Fibroblast of villous mesenchyme (primary cell): ENCODE results near the gene PLVAP. TPM values are rescaled to one million over a fixed set of nuclear protein-coding genes. Genes with fewer than 3 reads are reported as not detected.

Experiments
- DNase-seq: peaks from one replicate; pipeline ENCODE4 v3.0.0-alpha.2; 2010; ENCODE audit warnings: low read depth
- H3K4me3 ChIP-seq: 2 replicates; pipeline ENCODE4 v1.5.1; 2011; ENCODE audit warnings: low read depth, mild to moderate bottlenecking, low read length
- total RNA-seq: library from RNA; depleted of rRNA; stranded (reverse); fragments of >200 nt; gene quantifications from 2 replicates; pipeline ENCODE4 v1.2.3, GENCODE V29; 2012
- TF ChIP-seq, protein P1 (sequence below): IDR thresholded peaks from 2 replicates; pipeline ENCODE4 v1.5.1; 2012; ENCODE audit warnings: low read depth, mild to moderate bottlenecking, low read length; ENCODE audit not compliant: insufficient read depth

The PLVAP gene
- total RNA-seq, 1 donor = not detected

GRCh38 chr19:17338433-17339078 is 38.6 kb downstream of the PLVAP start:
- no peak for DNase-seq
- peak overlapping the region; percentile 99 for H3K4me3 ChIP-seq
- TF ChIP-seq, protein P1, sequence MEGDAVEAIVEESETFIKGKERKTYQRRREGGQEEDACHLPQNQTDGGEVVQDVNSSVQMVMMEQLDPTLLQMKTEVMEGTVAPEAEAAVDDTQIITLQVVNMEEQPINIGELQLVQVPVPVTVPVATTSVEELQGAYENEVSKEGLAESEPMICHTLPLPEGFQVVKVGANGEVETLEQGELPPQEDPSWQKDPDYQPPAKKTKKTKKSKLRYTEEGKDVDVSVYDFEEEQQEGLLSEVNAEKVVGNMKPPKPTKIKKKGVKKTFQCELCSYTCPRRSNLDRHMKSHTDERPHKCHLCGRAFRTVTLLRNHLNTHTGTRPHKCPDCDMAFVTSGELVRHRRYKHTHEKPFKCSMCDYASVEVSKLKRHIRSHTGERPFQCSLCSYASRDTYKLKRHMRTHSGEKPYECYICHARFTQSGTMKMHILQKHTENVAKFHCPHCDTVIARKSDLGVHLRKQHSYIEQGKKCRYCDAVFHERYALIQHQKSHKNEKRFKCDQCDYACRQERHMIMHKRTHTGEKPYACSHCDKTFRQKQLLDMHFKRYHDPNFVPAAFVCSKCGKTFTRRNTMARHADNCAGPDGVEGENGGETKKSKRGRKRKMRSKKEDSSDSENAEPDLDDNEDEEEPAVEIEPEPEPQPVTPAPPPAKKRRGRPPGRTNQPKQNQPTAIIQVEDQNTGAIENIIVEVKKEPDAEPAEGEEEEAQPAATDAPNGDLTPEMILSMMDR = no peak

DNA sequence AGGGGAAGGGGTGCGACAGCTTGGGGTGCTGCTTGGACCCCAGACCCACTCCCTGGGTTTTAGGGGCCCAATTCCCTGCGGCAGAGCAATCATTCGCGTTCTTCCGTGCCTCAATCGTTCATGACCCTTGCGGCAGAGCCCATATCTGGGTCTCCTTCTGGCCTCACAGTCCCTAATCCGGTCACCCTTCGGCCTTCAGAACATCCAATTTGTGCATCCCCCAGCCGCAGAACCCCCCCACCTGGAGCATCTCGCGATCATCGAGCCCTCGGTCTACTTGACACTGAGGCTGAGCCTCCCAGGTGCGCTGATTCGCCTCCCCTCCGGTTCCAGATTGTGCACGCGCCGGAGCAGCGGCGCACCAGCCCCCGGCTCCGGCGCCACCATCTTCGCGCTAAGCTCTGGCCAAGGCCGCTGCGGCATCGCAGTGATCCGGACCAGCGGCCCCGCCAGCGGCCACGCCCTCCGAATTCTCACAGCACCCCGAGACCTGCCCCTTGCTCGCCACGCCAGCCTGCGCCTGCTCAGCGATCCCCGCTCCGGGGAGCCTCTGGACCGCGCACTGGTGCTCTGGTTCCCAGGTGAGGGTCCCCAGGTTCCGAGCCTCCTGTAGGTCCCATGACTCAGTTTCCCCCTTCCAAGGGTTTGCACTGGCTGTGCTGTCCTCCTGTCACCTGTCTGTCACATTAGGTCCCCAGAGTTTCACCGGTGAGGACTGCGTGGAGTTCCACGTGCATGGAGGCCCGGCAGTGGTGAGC is 39.3 kb downstream of the PLVAP start:
- DNase-seq = no peak
- TF ChIP-seq, protein P1 = no peak
- peak overlapping the region; percentile 99 for H3K4me3 ChIP-seq

DNA sequence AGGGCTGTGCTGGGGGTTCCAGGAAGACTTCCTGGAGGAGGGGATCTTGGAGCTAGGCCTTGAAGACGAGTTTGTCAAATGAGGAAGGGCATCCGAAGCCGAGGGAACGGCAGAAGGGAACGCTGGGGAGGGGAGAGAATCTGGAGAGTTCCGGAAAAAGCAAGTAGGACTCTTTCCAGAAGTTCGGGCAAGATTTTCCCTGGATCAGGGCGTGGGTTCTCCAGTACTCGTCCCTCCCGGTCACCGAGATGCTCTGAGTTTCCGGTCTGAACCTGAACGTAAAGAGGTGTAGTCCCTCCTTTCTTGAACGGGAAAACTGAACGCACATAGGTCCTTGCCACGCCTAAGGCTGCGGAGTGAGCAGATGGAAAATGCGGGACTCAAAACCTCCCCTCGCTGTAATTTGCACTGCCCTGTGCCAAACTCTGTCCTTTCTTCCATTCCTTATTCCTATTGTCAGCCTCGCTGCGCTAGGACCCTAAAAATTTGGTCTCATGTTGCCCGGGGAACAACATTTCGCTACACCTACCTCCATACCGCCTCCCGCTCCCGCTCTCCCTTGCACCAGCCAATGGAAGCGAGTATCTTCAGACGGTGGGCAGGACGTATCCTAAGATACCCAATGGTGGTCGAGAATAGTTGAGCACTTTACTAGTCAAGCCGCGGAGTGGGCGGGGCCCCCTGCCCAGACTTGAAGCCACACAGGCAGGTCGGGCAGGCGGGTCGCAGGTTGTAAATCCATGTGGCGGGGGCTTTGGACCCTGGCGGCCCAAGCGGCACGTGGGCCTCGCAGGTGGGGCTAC is 40.1 kb downstream of the PLVAP start, which contains the start of gene GTPBP3:
Gene GTPBP3 (plus strand): TSS at position 682 of the 803 bp plus-strand sequence. CDS start 59 bp downstream, at position 741.
- TF ChIP-seq, protein P1 = no peak
- DNase-seq = peak; percentile 97
- peak within 1 kb of the TSS; percentile 99 for H3K4me3 ChIP-seq

- TF ChIP-seq, protein P1 = no peak
- H3K4me3 ChIP-seq = no peak overlapping the region
- no peak for DNase-seq
Measured at GRCh38 chr19:17335575-17335974, 41.6 kb downstream of the PLVAP start.

DNA sequence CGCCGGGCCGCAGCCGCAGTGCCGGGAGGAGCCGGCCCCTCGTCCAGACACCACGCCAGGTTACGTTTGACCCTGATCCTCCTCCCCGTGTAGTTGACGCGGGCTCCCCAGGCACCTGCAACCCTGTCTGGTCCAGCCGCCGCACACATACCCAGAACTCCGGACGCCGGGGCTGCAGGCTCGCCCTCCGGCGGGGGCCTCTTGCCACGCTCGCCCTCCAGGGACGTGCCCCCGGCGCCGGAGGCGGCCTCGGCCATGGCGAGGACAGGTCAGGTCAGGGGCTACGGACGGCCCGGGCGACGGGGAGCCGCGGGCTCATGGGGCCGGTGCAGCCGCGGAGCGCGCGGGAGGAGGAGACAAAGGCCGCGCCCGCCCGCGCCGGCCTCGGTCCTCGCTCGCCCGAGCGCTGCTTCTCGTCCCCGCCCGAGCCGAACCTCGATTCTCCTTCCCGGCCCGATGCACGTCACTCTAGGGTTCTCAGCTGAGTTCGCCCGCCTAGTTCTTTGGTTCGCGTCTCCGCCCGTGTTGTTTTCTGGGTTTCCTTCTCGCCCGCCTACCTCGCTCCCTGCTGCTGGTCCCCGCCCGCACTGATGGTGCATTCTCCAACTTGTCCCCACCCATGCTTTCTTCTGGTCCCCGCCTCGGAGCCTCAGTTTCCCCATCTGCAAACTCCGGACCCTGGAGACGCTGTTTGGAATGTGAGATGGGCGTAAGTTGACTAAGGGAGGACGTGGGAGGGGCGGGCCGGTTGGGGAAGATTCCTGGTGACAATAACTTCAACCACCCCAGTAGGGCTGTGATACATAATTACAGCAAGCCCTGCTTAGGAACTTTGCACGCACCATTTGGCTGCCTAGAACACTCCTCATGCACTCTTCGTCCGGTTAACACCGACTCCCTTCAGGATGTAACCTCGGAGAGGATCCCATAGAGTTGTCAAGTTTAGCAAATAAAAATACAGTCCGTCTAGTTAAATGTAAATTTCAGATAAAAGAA is 42.4 kb downstream of the PLVAP start, which contains the start of gene ANO8:
Gene ANO8 (minus strand): TSS at position 442 of the 996 bp plus-strand sequence. CDS start 185 bp downstream, at position 257.
- peak within 1 kb of the TSS; percentile 73 for H3K4me3 ChIP-seq
- TF ChIP-seq, protein P1 = no peak
- peak; percentile 98 for DNase-seq
